NT2/D1 (cell line): ENCODE results near the gene USP40.

Experiments
- DNase-seq: peaks from one replicate; pipeline ENCODE4 v3.0.0-alpha.2; 2011; ENCODE audit warnings: low read depth, low spot score
- H3K27me3 ChIP-seq: 2 replicates; pipeline ENCODE4 v1.6.0; 2011; ENCODE audit warnings: mild to moderate bottlenecking; ENCODE audit not compliant: insufficient read length, insufficient read depth
- H3K36me3 ChIP-seq: 2 replicates; pipeline ENCODE4 v1.6.1; 2011; ENCODE audit warnings: mild to moderate bottlenecking, low read length, mixed read lengths; ENCODE audit not compliant: insufficient read depth, insufficient read length
- H3K4me1 ChIP-seq: 2 replicates; pipeline ENCODE4 v1.5.1; 2011; ENCODE audit not compliant: insufficient read depth, insufficient read length
- H3K4me3 ChIP-seq: 2 replicates; pipeline ENCODE4 v1.5.1; 2011; ENCODE audit warnings: low read depth; ENCODE audit not compliant: insufficient read length
- H3K9ac ChIP-seq: 2 replicates; pipeline ENCODE4 v1.6.0; 2011; ENCODE audit warnings: low read depth; ENCODE audit not compliant: insufficient read length
- H3K9me3 ChIP-seq: 2 replicates; pipeline ENCODE4 v1.5.1; 2011; ENCODE audit warnings: mild to moderate bottlenecking, low read length; ENCODE audit not compliant: insufficient read depth
- SUZ12 ChIP-seq: IDR thresholded peaks from 2 replicates; pipeline ENCODE4 v1.6.1; 2011; ENCODE audit not compliant: insufficient read length, insufficient read depth; ENCODE audit errors: extremely low read depth
- YY1 ChIP-seq: IDR thresholded peaks from 2 replicates; pipeline ENCODE4 v1.6.1; 2011; ENCODE audit not compliant: insufficient read length, insufficient read depth
- ZNF274 ChIP-seq: IDR thresholded peaks from 2 replicates; pipeline ENCODE4 v1.6.1; 2011; ENCODE audit warnings: mild to moderate bottlenecking, low read depth, low read length

Gene USP40

GRCh38 chr2:233455006-233455405, 111.6 kb downstream of the USP40 start:
- peaks cover 6% of the 10 kb centered on the region for H3K4me1 ChIP-seq
- no peaks in the 10 kb centered on the region for H3K9me3 ChIP-seq
- DNase-seq, result no peak
- no peaks in the 10 kb centered on the region for H3K27me3 ChIP-seq
- no peak for TF ChIP-seq SUZ12
- TF ChIP-seq ZNF274, result no peak
- TF ChIP-seq YY1, result no peak
- peaks cover 84% of the 10 kb centered on the region for H3K36me3 ChIP-seq
- no peak overlapping the region for H3K4me3 ChIP-seq
- no peak overlapping the region for H3K9ac ChIP-seq

- no peak for TF ChIP-seq YY1
- TF ChIP-seq ZNF274, result no peak
- TF ChIP-seq SUZ12, result no peak
- peaks cover 88% of the 10 kb centered on the region for H3K36me3 ChIP-seq
- H3K4me1 ChIP-seq, result peaks cover 9% of the 10 kb centered on the region
- H3K4me3 ChIP-seq, result no peak overlapping the region
- no peak overlapping the region for H3K9ac ChIP-seq
- H3K27me3 ChIP-seq, result no peaks in the 10 kb centered on the region
- no peak for DNase-seq
- H3K9me3 ChIP-seq, result no peaks in the 10 kb centered on the region
These were observed 112.7 kb downstream of the USP40 start for GRCh38 chr2:233453916-233454315.

- H3K36me3 ChIP-seq, result peaks cover 88% of the 10 kb centered on the region
- no peak for TF ChIP-seq YY1
- TF ChIP-seq ZNF274, result no peak
- TF ChIP-seq SUZ12, result no peak
- H3K4me1 ChIP-seq, result peaks cover 9% of the 10 kb centered on the region
- H3K9me3 ChIP-seq, result no peaks in the 10 kb centered on the region
- no peaks in the 10 kb centered on the region for H3K27me3 ChIP-seq
- no peak for DNase-seq
- no peak overlapping the region for H3K9ac ChIP-seq
- no peak overlapping the region for H3K4me3 ChIP-seq
These were observed 113.3 kb downstream of the USP40 start for GRCh38 chr2:233453111-233453915.

- peaks cover 84% of the 10 kb centered on the region for H3K36me3 ChIP-seq
- no peaks in the 10 kb centered on the region for H3K9me3 ChIP-seq
- no peak for TF ChIP-seq YY1
- no peak for TF ChIP-seq SUZ12
- TF ChIP-seq ZNF274, result no peak
- H3K4me1 ChIP-seq, result peaks cover 13% of the 10 kb centered on the region
- no peak for DNase-seq
- no peaks in the 10 kb centered on the region for H3K27me3 ChIP-seq
- no peak overlapping the region for H3K9ac ChIP-seq
- H3K4me3 ChIP-seq, result no peak overlapping the region
These were observed 114.6 kb downstream of the USP40 start for GRCh38 chr2:233451950-233452349.

- peaks cover 85% of the 10 kb centered on the region for H3K36me3 ChIP-seq
- H3K27me3 ChIP-seq, result no peaks in the 10 kb centered on the region
- H3K4me1 ChIP-seq, result peaks cover 13% of the 10 kb centered on the region
- no peak for DNase-seq
- H3K9ac ChIP-seq, result no peak overlapping the region
- H3K4me3 ChIP-seq, result no peak overlapping the region
- H3K9me3 ChIP-seq, result no peaks in the 10 kb centered on the region
- no peak for TF ChIP-seq YY1
- no peak for TF ChIP-seq SUZ12
- TF ChIP-seq ZNF274, result no peak
These were observed 115.6 kb downstream of the USP40 start for GRCh38 chr2:233450864-233451575.

- peaks cover 87% of the 10 kb centered on the region for H3K36me3 ChIP-seq
These were observed 116.4 kb downstream of the USP40 start for GRCh38 chr2:233449921-233450863.

More at GRCh38 chr2:233449921-233450863, 116.4 kb downstream of the USP40 start:
- TF ChIP-seq SUZ12 (no peak), ZNF274 (no peak), YY1 (no peak)
- Histone ChIP-seq H3K4me3 (no peak overlapping the region), H3K9ac (no peak overlapping the region), H3K9me3 (no peaks in the 10 kb centered on the region), H3K27me3 (no peaks in the 10 kb centered on the region), H3K4me1 (peaks cover 13% of the 10 kb centered on the region)
- no peak for DNase-seq
